GM15510 (cell line): ENCODE results near the gene CASZ1.

Experiments used
- POLR2A ChIP-seq: IDR thresholded peaks from 3 replicates; pipeline ENCODE4 v1.6.1; 2011; ENCODE audit warnings: borderline replicate concordance; ENCODE audit not compliant: insufficient read length; ENCODE audit errors: extremely low read depth

Gene CASZ1

DNA sequence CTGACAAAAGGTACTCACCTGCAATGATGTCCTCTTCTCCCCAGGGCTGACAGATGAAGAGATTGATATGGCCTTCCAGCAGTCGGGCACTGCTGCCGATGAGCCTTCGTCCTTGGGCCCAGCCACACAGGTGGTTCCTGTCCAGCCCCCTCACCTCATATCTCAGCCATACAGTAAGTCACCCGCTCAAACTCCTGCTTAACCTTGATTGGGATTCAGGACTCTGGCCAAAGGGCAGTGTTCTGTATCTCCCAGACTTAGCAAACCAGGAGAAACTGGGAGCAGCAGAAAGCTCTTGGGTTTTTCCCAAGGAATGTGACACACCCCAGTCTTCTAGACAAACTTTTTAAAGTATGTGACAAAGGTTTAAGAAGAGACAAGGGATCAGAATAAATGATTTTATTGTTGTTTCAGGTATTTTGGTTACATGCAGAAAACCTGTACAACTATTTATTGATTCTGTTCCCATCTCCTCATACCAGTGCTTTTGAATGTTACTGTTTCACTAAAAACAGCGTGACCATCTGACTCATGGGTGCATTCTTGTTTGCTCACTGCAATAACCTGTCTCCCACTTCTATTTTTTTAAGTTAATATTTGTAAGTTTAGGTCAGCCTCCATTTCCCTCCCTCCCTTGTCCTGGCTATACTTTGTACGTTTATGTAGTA lies 197.1 kb downstream of the CASZ1 start:
- no peak for TF ChIP-seq POLR2A

DNA sequence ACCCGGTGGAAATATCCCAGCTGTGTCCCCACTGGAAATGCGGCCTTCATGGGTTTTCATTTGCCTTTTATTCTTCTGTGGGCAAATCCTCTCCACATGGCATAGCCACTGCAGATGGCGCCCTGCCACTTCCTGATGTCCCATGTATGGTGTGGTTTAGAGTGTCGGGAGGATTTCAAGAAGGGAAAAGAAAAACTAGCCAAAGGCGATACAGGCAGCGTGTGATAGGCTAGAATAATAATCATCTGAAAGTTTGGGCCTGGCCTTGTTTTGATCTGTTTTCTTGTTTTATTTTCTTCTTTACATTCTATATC lies 198.1 kb downstream of the CASZ1 start:
- no peak for TF ChIP-seq POLR2A

DNA sequence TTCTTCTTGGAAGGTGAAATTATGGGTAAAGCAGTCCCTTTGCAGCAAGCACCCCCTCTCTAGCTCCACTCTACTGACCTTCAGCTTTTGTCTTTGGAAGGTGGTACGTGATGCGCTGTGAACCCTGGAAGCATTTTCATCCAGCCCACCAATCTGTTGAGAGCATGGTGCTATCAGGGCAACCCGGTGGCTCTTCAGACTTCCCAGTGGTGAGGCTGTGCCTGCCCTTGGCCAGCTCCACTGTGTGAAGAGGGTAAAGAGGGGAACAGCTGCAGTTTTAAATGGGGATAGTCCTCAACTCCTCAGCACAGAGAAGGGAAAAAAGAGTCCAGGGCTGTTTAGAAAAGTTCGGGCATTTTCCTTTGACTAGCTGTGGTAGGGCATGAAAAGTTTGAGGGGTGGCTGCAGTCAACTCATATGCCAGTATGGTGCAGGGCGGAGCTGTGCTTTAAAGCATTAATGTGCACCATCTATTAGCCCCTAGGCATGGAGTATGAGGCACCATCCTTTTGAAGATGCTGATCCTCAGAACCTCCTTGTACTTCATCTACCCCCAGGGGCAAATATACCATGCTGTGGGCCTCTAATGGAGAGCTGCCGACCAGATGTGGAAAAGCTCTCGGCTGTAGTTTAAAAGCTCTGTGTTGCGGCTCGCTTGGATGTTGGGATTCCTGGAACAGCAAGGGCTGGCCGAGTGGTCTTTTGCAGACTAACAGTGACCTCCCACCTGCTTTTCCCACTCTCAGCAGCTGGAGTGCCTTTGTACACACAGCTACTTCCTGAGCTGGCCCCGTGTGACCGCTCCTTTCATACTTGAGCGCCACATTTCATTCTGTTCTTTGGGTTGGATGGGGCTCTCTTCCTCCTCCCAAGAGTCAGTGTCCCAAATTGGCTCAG lies 198.7 kb downstream of the CASZ1 start:
- no peak for TF ChIP-seq POLR2A

DNA sequence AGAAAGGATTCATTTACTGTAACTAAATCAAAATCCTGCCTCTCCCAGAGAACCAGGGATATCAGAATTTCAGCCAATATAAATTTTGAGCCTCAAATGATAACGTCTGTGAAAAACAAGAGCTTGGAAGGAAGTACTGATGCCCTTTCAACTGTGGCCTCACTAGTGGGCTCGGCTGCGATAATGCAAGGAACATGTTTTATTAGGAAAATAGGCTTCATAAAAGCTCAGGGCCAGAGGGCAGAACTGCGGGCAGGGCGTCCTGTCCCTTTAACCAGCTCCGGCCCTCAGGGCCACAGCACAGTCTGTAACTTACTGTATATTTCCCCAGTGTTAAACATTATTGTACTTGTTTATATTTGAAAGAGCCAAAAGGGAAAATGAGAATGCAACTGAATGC lies 199.7 kb downstream of the CASZ1 start:
- TF ChIP-seq POLR2A: no peak

DNA sequence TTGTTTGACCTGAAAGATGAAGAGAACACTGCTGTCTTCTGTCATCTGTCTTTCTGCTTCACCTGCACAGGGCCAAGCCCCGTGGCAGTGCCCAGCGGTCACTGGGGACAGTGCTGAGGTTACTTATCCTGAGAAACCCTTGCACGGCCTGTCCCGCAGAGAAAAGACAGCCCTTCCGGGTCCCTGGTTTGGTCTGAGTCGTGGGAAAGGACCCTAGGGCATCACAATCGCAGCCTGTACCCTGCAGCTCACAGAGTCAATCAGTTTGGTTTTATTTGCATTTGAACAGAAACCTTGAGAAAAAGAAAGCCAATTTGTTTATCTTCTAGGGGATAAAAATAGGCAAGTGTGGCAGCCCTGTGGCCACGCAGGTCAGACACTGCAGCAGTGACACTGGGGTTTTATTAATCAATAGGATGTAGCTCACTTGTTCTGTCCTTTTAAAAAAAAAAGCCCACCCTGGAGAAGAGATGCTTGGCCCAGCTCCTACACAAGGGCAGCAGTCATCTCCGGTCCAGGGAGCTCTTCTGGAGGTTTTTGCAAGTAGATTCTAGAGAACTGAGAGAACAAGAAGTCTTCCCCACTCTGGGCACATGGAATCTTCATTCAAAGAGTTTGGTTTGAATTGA lies 201.7 kb downstream of the CASZ1 start:
- no peak for TF ChIP-seq POLR2A

DNA sequence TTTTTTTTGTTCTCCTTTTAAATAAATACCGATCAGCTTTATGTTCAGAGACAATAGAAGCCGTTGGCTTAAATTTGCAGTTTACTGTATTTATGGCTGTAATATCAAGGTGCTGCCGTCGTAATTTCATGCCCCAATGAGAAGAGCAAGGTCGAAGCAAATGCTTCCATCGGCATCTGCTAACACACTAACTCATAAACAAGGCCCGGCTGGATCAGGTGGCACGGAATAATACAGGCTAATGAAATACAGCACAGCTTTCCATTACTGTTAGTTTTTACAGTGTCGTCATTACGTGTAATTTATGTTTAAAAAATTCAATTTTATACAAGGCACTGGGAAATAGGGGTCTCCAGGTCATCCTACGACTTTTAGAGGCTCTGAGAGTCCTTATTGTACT lies 202.7 kb downstream of the CASZ1 start:
- TF ChIP-seq POLR2A: no peak

DNA sequence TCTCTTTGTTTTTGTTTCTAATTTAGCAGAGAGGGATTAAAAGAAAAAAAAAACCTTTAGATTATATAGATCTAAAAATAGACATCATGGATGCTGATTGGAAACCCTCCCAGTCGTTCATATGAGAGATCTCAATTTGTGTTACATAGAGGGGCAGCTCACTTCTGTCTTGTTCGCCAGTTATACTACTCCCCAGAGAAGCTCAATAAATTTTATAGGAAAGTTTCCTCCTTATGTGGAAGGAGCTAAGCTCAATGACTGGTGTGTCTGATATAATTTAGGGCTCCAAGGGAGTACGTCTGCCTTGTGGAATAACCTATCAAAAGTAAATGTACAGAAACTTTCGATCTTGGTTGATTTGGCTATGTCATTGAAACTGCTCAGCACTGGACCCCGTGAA lies 204.1 kb downstream of the CASZ1 start:
- no peak for TF ChIP-seq POLR2A

DNA sequence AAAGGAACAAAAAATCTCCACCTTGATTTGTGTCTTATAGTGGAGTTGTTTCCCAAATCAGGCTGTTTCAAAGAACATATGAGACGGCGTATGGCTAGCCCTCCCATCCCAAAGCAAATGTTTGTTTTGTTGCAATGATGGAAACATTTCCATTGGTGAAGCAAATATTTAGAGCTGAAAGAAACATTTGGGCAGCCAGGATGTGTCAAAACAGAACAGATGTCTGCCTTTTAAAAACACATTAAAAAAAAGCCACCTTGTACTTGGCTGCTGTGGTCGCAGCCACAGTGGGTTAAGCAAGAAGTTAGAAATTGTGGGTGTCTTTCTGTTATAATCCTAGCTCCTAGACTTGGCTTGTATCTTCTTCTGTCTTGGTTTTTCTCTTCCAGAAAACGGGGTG lies 205.4 kb downstream of the CASZ1 start:
- no peak for TF ChIP-seq POLR2A

DNA sequence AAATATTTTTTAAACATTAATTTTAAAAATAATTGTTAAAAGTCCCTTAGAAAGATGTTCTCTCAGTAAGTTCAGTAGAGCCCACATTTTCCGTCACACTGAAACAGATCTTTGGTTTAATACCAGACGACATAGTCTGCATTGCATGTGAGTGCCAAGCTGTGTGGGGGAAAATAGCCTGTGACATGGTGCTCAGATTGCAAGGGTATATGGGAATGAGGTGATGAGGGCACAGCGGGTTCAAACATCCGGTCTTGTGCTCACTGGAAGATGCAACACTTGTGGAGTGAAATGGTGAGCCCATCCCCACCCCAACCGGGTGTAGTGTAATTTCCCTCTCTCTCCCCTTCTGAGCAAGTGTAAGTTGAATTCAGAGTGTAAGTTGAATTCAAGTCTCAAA lies 207.4 kb downstream of the CASZ1 start:
- TF ChIP-seq POLR2A: no peak

DNA sequence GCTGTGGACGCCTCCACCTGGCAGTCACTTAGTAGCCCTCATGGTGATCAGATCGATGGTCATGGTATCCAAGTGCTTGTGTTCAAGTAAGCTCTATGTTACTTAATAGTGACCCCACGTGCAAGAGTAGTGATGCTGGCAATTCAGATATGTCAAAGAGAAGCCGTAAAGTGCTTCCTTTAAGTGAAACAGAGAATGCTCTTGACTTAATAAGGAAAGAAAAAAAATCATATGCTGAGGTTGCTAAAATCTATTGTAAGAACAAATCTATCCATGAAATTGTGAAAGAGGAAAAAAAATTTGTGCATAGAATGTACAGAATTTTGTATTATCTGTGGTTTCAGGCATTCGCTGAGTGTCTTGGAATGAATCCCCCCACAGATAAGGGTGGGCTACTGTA lies 207.8 kb downstream of the CASZ1 start:
- TF ChIP-seq POLR2A: no peak
